Fibroblast of skin of right biceps (primary cell): ENCODE data around the gene FIGLA.
A peak's percentile ranks its signal among the peaks of the same experiment; 100 is the strongest.

ENCODE experiments used
- DNase-seq: peaks from one replicate; pipeline ENCODE4 v3.0.0-alpha.2; 2013

Gene FIGLA

GRCh38 chr2:70769450-70769849 lies 21.0 kb downstream of the FIGLA start:
- DNase-seq, result no peak

- no peak for DNase-seq
These were observed 21.8 kb downstream of the FIGLA start for GRCh38 chr2:70768590-70769085.

- DNase-seq, result peak; percentile 71
These were observed 22.5 kb downstream of the FIGLA start, which contains the start of gene ADD2 for GRCh38 chr2:70767699-70768589. Gene ADD2 (minus strand): TSS chr2:70768200. CDS start chr2:70706408, 61,792 bp downstream.

- DNase-seq, result peak; percentile 8
These were observed 23.3 kb downstream of the FIGLA start for GRCh38 chr2:70767079-70767698.

GRCh38 chr2:70766357-70767078 lies 23.9 kb downstream of the FIGLA start:
- no peak for DNase-seq

- DNase-seq, result no peak
These were observed 24.9 kb downstream of the FIGLA start for GRCh38 chr2:70765507-70765906.

GRCh38 chr2:70759446-70759845 lies 31.0 kb downstream of the FIGLA start:
- no peak for DNase-seq

GRCh38 chr2:70757966-70758365 lies 32.5 kb downstream of the FIGLA start:
- DNase-seq, result no peak

- no peak for DNase-seq
These were observed 33.1 kb downstream of the FIGLA start for GRCh38 chr2:70757360-70757759.

- no peak for DNase-seq
These were observed 34.3 kb downstream of the FIGLA start for GRCh38 chr2:70756128-70756527.

- no peak for DNase-seq
These were observed 36.5 kb downstream of the FIGLA start for GRCh38 chr2:70753902-70754301.

- no peak for DNase-seq
These were observed 37.4 kb downstream of the FIGLA start for GRCh38 chr2:70753031-70753430.

- DNase-seq, result no peak
These were observed 38.0 kb downstream of the FIGLA start for GRCh38 chr2:70752396-70752795.

- DNase-seq, result no peak
These were observed 38.6 kb downstream of the FIGLA start for GRCh38 chr2:70751881-70752280.

- peak; percentile 23 for DNase-seq
These were observed 40.1 kb downstream of the FIGLA start for GRCh38 chr2:70750320-70750719.

GRCh38 chr2:70748002-70748784 lies 42.2 kb downstream of the FIGLA start:
- DNase-seq, result no peak

- no peak for DNase-seq
These were observed 43.2 kb downstream of the FIGLA start for GRCh38 chr2:70747284-70747683.

GRCh38 chr2:70746094-70746974 lies 44.1 kb downstream of the FIGLA start:
- DNase-seq, result no peak

- DNase-seq, result no peak
These were observed 45.1 kb downstream of the FIGLA start for GRCh38 chr2:70745276-70745825.

- no peak for DNase-seq
These were observed 46.0 kb downstream of the FIGLA start for GRCh38 chr2:70744397-70744796.

- no peak for DNase-seq
These were observed 46.8 kb downstream of the FIGLA start for GRCh38 chr2:70743677-70744076.
